GM12874 (cell line): Measurements from ENCODE around the gene UPK2.

Experiments
- CTCF ChIP-seq: IDR thresholded peaks from 2 replicates; pipeline ENCODE4 v1.5.1; 2011; ENCODE audit warnings: low read depth, mild to moderate bottlenecking, control low read depth, low read length, moderate library complexity; ENCODE audit not compliant: insufficient read depth

UPK2 gene

DNA sequence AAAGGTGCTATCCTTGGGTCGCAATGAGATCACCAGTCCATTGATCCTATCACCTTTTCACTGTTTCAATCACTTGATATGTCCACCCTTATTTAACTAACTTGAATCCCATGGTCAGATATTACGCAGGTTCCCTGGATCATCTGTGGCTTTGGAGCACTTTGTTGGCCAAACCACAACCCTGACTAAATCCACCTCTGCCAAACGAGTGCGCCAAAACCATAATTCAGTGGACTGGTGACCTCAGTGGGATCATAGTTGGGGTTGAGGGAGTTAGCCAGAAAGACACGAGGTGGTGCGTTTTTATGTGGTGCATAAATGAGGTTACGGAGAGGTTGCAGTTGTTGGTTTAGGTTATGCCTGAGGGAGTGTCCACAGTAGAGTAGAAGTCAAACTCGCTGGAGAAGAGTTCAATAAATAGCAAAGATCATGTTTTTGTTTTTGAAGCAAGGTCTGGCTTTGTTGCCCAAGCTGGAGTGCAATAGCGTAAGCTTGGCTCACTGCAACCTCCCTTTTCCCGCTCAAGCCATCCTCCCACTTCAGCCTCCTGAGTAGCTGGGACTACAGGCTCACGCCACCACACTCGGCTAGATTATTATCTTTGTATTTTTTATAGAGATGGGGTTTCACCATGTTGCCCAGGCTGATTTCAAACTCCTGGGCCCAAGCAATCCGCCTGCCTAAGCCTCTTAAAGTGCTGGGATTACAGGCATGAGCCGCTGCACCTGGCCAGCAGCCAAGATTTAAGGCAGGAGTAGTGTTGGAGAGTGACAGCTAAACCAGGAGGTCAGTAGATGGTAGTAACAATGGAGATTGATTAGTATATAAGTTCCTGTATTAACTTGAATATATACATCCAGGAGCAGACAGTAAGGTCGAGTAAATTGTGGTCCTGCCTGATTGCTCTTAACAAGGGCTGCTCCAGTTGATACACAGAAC is 19.9 kb downstream of the UPK2 start:
- no peak for TF ChIP-seq CTCF

DNA sequence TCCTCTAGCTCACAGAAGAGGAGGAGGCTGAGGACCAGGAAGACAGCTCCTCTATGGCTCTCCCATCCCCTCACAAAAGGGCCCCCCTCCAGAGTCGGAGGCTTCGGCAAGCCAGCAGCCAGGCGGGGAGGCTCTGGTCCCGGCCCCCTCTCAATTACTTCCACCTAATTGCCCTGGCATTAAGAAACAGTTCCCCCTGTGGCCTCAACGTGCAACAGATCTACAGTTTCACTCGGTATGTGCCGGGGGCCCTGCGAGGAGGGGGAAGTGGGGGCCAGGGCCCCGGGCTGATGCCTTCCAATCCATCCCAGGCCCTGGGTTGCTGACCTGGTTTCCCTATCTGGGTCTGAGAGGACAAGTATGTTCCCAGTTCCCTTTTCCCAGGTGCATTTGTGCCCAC is 23.3 kb downstream of the UPK2 start:
- no peak for TF ChIP-seq CTCF

GRCh38 chr11:118980191-118980881 is 24.2 kb downstream of the UPK2 start:
- no peak for TF ChIP-seq CTCF

DNA sequence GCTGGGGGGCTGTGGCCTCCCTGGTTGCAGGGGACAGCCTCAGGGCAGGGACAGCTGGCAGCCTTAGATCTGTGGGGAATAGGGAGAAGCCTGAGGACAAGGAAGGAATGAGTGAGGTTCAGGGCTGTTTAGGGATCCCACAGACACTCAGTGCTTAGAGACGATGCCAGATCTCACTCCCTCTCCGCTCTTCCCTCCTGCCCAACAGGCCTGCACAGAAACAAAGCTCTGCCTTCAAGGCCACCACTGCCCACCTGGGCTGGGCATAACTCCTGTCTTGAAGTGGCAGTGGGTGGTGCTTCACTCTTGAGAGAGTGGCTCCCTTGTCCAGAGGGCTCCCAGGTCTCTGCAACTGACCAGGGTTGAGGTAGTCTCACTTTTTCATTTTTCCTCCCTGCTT is 28.7 kb downstream of the UPK2 start:
- TF ChIP-seq CTCF, result no peak

DNA sequence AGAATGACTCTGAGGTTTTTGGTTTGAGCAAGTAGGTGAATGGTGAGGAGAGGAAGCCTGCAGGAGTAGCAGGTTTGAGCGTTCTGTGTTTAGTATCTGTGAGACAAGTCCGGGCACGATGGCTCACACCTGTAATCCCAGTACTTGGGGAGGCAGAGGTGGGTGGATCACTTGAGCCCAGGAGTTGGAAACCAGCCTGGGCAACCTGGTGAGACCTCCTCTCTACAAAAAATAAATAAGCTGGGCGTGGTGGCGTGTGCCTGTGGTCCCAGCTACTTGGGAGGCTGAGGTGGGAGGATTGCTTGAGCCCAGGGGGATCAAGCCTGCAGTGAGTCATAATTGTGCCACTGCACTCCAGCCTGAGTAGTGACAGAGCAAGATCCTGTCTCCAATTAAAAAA is 32.2 kb downstream of the UPK2 start:
- no peak for TF ChIP-seq CTCF

DNA sequence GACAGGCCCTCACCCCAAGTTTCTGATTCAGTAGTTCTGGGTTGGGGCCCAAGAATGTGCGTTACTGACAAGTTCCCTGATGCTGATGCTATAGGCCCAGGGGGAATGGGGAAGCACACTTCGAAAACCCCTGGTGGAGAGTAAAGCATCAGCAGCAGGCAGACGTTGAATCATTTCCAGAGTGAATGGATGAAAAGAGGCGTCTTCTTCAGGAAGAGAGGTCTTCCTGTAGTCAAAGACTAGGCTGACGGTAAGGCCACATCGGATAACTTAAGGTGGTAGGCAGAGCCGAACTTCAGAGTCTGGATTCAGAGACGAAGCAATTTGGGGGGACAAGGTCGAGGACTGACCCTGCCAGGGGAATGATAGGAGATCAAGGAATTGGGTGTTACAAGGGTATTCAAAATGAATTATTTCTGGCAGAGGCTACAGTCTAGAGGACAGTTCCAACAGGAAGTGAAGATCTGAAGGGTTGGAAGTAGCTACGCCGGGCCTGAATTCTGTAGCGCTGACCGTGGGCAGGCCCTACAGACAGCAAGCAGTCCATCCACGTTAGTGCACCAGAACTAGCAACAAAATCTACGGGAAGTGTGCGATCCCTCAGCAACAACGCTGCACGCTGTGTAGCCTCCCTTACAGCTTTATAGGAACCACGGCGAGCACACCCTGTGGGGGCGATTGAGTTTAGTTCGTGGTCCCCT is 41.0 kb downstream of the UPK2 start:
- TF ChIP-seq CTCF, result peak; percentile 53; the same call in 1 of the 2 replicates
